Nephron progenitor cell (in vitro differentiated cells): ENCODE results near the gene RIMS3.

Experiments
- DNase-seq: peaks from one replicate; pipeline ENCODE4 v3.0.0; 2021
- H3K27ac Mint-ChIP-seq: 2 replicates; pipeline ENCODE4 v1.8.0; 2021; ENCODE audit warnings: mild to moderate bottlenecking, moderate library complexity, mixed read lengths
- H3K27me3 Mint-ChIP-seq: 2 replicates; pipeline ENCODE4 v1.8.0; 2021; ENCODE audit warnings: mild to moderate bottlenecking, low read depth, mixed read lengths; ENCODE audit not compliant: poor library complexity
- H3K36me3 Mint-ChIP-seq: 2 replicates; pipeline ENCODE4 v1.8.0; 2021; ENCODE audit warnings: low read depth, mixed read lengths
- H3K4me1 Mint-ChIP-seq: 2 replicates; pipeline ENCODE4 v1.8.0; 2021; ENCODE audit warnings: mixed read lengths
- H3K4me3 Mint-ChIP-seq: 2 replicates; pipeline ENCODE4 v1.8.0; 2021; ENCODE audit warnings: mild to moderate bottlenecking, moderate library complexity, mixed read lengths
- H3K9me3 Mint-ChIP-seq: 2 replicates; pipeline ENCODE4 v1.8.0; 2021; ENCODE audit warnings: mild to moderate bottlenecking, moderate library complexity, mixed read lengths
- TF ChIP-seq, protein P1 (sequence below): fragments of 200-600 bp; sonication (generic); IDR thresholded peaks from 2 replicates; pipeline ENCODE4 v1.5.0; 2021; ENCODE audit warnings: antibody characterized with exemption

The RIMS3 gene

DNA sequence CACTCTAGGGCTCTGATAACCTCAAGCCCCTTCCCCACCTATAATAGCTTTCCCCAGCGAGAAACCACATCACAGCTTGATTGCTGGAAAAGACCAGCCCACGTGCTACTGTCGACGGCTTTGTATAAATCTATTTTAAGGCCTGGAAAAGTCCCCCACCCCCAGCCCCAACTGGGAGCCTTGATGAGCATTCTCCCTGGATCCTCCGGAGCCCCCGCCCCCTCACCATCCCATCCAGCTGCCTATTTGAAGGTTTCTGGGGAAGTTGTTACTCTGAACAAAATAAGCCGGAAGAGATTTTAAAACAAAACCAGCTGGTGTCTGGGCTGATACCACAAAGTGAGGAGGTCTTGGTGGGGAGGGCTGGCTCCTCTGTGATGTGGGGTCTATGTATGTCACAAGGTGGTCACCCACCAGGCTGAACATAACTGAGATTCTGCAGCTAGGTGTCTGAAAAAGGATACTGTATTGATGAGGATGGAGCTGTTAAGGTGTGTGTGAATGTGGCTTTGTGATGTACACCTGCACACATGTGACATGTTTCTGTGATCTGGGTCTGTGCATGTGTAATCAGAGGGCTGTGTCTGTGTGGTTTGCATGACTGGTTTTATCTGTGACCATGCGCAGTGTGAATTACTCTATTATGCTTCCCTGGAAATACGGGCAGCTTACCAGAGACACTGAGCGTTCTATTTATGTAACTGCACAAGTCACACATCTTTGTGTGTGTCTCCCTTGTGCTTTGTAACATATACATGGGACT lies 25.0 kb downstream of the RIMS3 start:
- Mint-ChIP-seq H3K27me3 (no peaks in the 10 kb centered on the region), H3K9me3 (no peaks in the 10 kb centered on the region), H3K27ac (peak overlapping the region; percentile 13), H3K36me3 (no peaks in the 10 kb centered on the region), H3K4me1 (peaks cover 5% of the 10 kb centered on the region), H3K4me3 (no peak overlapping the region)
- TF ChIP-seq, protein P1, sequence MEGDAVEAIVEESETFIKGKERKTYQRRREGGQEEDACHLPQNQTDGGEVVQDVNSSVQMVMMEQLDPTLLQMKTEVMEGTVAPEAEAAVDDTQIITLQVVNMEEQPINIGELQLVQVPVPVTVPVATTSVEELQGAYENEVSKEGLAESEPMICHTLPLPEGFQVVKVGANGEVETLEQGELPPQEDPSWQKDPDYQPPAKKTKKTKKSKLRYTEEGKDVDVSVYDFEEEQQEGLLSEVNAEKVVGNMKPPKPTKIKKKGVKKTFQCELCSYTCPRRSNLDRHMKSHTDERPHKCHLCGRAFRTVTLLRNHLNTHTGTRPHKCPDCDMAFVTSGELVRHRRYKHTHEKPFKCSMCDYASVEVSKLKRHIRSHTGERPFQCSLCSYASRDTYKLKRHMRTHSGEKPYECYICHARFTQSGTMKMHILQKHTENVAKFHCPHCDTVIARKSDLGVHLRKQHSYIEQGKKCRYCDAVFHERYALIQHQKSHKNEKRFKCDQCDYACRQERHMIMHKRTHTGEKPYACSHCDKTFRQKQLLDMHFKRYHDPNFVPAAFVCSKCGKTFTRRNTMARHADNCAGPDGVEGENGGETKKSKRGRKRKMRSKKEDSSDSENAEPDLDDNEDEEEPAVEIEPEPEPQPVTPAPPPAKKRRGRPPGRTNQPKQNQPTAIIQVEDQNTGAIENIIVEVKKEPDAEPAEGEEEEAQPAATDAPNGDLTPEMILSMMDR, result no peak
- no peak for DNase-seq

DNA sequence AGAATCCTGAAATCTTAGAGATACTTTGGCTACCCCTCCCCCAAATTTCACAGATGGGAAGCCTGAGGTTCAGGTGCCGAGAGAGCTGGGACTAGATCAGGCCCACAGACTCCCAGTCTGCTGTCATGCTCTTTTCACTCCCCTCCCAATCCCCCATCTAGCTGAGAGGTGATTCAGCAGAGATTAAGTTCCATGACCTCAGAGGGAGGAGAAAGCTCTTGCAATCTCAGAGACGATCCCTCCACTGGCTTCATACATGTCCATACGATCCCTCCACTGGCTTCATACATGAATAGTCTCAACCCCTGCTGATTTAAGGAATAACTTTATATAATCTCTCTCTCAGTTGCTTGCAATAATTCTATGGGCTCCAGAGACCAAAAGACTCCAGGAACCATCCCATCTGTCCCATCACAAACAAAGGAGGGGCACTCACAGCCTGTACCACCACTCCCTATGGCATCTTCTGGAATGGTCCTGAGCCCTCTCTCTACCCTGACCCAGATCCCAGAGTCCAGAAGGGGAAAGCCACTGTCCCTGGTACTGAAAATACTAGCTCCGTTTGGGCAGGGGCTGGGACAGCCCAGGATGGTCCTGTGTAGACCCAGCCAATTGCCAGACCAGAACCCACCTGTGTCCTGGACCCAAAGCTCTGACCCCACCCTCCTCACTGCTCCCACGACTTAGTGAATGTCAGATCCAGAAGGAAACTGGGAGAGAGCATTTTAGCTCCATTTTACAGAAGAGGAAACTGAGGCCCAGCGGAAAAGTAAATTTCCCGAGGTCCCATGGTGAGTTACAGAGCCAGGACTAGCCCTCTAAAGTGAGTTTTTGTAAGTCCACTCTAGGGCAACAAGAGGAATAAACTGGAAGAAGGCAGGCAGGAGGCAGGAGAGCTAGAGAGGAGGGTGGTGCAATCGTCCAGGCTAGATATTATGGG lies 27.1 kb downstream of the RIMS3 start:
- TF ChIP-seq, protein P1, result no peak
- Mint-ChIP-seq H3K4me1 (no peaks in the 10 kb centered on the region), H3K36me3 (no peaks in the 10 kb centered on the region), H3K9me3 (no peaks in the 10 kb centered on the region), H3K27me3 (no peaks in the 10 kb centered on the region), H3K4me3 (no peak overlapping the region), H3K27ac (peak overlapping the region; percentile 69)
- DNase-seq, result no peak

DNA sequence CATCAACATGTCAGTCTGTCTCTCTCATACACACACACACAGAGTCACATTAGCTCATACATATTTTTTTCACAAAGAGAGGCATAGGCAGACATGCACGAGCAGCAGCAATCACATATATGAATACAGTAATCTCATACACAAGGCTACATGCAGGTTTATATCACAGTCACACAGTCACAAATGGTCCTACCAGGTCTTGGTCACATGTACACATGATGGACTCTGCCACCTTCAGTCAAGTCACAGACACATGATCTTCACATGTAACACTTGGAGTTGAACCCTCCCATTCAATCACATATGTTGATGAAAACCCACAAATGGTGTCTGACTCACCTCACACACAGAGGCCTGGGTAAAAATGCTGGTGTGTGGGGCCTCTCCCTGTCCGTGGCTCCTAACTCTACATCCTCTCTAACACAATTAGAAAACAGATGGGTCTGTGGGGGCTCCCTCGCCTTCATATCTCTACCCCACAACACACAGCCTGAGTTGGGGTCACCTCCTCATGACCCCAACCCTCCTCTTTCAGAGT lies 27.9 kb downstream of the RIMS3 start:
- no peaks in the 10 kb centered on the region for H3K4me1 Mint-ChIP-seq
- no peaks in the 10 kb centered on the region for H3K36me3 Mint-ChIP-seq
- no peaks in the 10 kb centered on the region for H3K9me3 Mint-ChIP-seq
- H3K27ac Mint-ChIP-seq, result no peak overlapping the region
- TF ChIP-seq, protein P1, result no peak
- H3K27me3 Mint-ChIP-seq, result no peaks in the 10 kb centered on the region
- no peak for DNase-seq
- no peak overlapping the region for H3K4me3 Mint-ChIP-seq

DNA sequence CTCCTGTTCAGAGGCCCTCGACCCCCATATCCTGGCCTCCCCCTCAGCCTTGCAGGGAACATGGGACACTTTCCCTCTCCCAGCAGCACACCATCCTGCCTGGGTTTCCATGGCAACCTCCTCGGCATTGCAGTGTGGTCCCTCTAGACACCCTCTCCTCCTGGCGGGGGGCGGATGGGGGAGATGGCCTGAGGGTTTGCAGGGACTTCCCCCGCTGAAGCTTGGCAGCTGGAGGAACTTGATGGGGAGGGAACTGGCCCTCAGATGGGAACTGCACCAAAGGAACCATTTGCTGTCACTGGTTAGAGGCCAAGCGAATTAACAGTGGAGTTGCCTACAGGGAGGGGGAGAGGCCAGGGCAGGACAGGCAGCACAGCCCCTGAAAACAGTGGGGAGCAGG lies 28.7 kb downstream of the RIMS3 start:
- no peaks in the 10 kb centered on the region for H3K27me3 Mint-ChIP-seq
- H3K27ac Mint-ChIP-seq, result no peak overlapping the region
- no peak overlapping the region for H3K4me3 Mint-ChIP-seq
- TF ChIP-seq, protein P1, result no peak
- H3K36me3 Mint-ChIP-seq, result no peaks in the 10 kb centered on the region
- no peaks in the 10 kb centered on the region for H3K4me1 Mint-ChIP-seq
- no peak for DNase-seq
- no peaks in the 10 kb centered on the region for H3K9me3 Mint-ChIP-seq

DNA sequence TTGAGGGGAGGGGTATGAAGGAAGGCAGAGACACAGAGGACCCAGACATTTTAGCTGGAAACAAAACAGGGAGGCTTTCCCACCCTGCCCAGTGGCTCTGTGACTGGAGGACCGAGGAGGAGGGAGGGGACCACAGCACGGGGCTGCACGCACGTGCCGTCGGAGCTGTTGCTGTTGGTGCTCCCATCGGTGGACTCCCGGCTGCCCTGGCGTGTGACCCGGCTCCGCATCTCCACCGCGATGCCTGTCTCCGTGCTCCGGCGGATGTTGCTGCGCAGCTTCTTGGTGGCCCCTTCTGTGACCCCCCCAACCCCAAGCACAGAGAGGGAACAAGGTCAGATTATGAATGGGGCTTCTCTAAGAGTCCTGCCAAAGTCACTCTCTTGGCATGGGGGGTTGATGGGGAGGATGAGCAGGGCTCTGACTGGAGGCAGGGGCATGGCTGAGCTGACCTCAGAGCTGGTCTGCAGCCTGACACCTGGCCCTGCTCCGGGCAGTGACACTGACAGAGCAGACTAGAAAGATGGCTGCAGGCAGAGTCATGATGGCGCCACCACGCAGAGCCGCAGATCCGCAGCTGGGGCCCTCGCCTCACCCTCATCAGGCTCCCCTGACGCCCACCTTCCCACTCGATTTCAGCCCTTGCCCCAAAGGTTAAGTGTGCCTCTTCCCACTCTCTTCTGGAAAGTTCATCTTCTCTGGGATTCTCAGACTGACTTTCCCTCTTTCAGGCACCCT lies 29.6 kb downstream of the RIMS3 start:
- no peaks in the 10 kb centered on the region for H3K27me3 Mint-ChIP-seq
- no peak overlapping the region for H3K4me3 Mint-ChIP-seq
- H3K4me1 Mint-ChIP-seq, result no peaks in the 10 kb centered on the region
- H3K27ac Mint-ChIP-seq, result no peak overlapping the region
- no peak for DNase-seq
- H3K9me3 Mint-ChIP-seq, result no peaks in the 10 kb centered on the region
- TF ChIP-seq, protein P1, result no peak
- H3K36me3 Mint-ChIP-seq, result no peaks in the 10 kb centered on the region
